HEK293 (cell line): ENCODE results near the gene GPS1.

Source experiments
- BCL11B ChIP-seq: fragments of 450-650 bp; formaldehyde crosslinking; IDR thresholded peaks from 2 replicates; pipeline ENCODE4 v1.5.1; 2016; ENCODE audit warnings: low read depth, missing biosample characterization, missing genetic modification characterization
- CTCF ChIP-seq: fragments of 450-650 bp; formaldehyde crosslinking; IDR thresholded peaks from 2 replicates; pipeline ENCODE4 v1.5.1; 2016; ENCODE audit warnings: missing biosample characterization, missing genetic modification characterization
- ELK4 ChIP-seq: IDR thresholded peaks from 2 replicates; pipeline ENCODE4 v1.6.1; 2011; ENCODE audit warnings: mild to moderate bottlenecking, low read depth, low read length, borderline replicate concordance
- GFI1B ChIP-seq: fragments of 450-650 bp; formaldehyde crosslinking; IDR thresholded peaks from 2 replicates; pipeline ENCODE4 v1.5.1; 2016; ENCODE audit warnings: missing biosample characterization, missing genetic modification characterization
- HOXD13 ChIP-seq: sonication (generic); formaldehyde crosslinking; IDR thresholded peaks from 2 replicates; pipeline ENCODE4 v1.8.0; 2022; ENCODE audit warnings: missing genetic modification reagents, borderline replicate concordance
- KLF1 ChIP-seq: fragments of 450-650 bp; formaldehyde crosslinking; IDR thresholded peaks from 2 replicates; pipeline ENCODE4 v1.5.1; 2016; ENCODE audit warnings: missing biosample characterization, missing genetic modification characterization
- SETDB1 ChIP-seq: IDR thresholded peaks from one replicate; pipeline ENCODE4 v1.6.1; 2017; ENCODE audit warnings: mild to moderate bottlenecking, low read length, moderate library complexity, mixed read lengths; ENCODE audit not compliant: insufficient read length
- TCF7L2 ChIP-seq: IDR thresholded peaks from 2 replicates; pipeline ENCODE4 v1.6.1; 2011; ENCODE audit warnings: low read depth, mild to moderate bottlenecking, inconsistent platforms, low read length, moderate library complexity, borderline replicate concordance
- ZBTB10 ChIP-seq: fragments of 450-650 bp; formaldehyde crosslinking; IDR thresholded peaks from 2 replicates; pipeline ENCODE4 v1.5.1; 2016; ENCODE audit warnings: missing biosample characterization, missing genetic modification characterization
- ZBTB44 ChIP-seq: fragments of 450-650 bp; IDR thresholded peaks from 2 replicates; pipeline ENCODE4 v1.5.1; 2018; ENCODE audit warnings: missing biosample characterization, mild to moderate bottlenecking, missing genetic modification characterization
- ZBTB7A ChIP-seq: fragments of 450-650 bp; formaldehyde crosslinking; IDR thresholded peaks from 2 replicates; pipeline ENCODE4 v1.5.1; 2016; ENCODE audit warnings: low read depth, missing biosample characterization, missing genetic modification characterization
- ZEB2 ChIP-seq: fragments of 450-650 bp; formaldehyde crosslinking; IDR thresholded peaks from 2 replicates; pipeline ENCODE4 v1.5.1; 2016; ENCODE audit warnings: missing biosample characterization, missing genetic modification characterization
- ZFP3 ChIP-seq: fragments of 450-650 bp; formaldehyde crosslinking; IDR thresholded peaks from 2 replicates; pipeline ENCODE4 v1.5.1; 2016; ENCODE audit warnings: low read depth, missing biosample characterization, missing genetic modification characterization
- ZNF10 ChIP-seq: fragments of 450-650 bp; formaldehyde crosslinking; IDR thresholded peaks from 2 replicates; pipeline ENCODE4 v1.5.1; 2017; ENCODE audit warnings: missing biosample characterization, missing genetic modification characterization
- ZNF133 ChIP-seq: fragments of 450-650 bp; formaldehyde crosslinking; IDR thresholded peaks from 2 replicates; pipeline ENCODE4 v1.5.1; 2016; ENCODE audit warnings: missing biosample characterization, missing genetic modification characterization
- ZNF16 ChIP-seq: fragments of 450-650 bp; formaldehyde crosslinking; IDR thresholded peaks from 2 replicates; pipeline ENCODE4 v1.5.1; 2016; ENCODE audit warnings: low read depth, missing biosample characterization, missing genetic modification characterization
- ZNF175 ChIP-seq: fragments of 450-650 bp; formaldehyde crosslinking; IDR thresholded peaks from 2 replicates; pipeline ENCODE4 v1.5.1; 2016; ENCODE audit warnings: missing biosample characterization, missing genetic modification characterization
- ZNF23 ChIP-seq: fragments of 450-650 bp; formaldehyde crosslinking; IDR thresholded peaks from 2 replicates; pipeline ENCODE4 v1.5.1; 2016; ENCODE audit warnings: missing biosample characterization, missing genetic modification characterization, borderline replicate concordance
- ZNF266 ChIP-seq: fragments of 450-650 bp; formaldehyde crosslinking; IDR thresholded peaks from 2 replicates; pipeline ENCODE4 v1.5.1; 2016; ENCODE audit warnings: missing biosample characterization, missing genetic modification characterization, low read depth
- ZNF280C ChIP-seq: fragments of 450-650 bp; formaldehyde crosslinking; IDR thresholded peaks from 2 replicates; pipeline ENCODE4 v1.5.1; 2016; ENCODE audit warnings: missing biosample characterization, missing genetic modification characterization
- ZNF292 ChIP-seq: fragments of 450-650 bp; formaldehyde crosslinking; IDR thresholded peaks from 2 replicates; pipeline ENCODE4 v1.5.1; 2016; ENCODE audit warnings: low read depth, missing biosample characterization, missing genetic modification characterization, borderline replicate concordance
- ZNF311 ChIP-seq: fragments of 450-650 bp; formaldehyde crosslinking; IDR thresholded peaks from 2 replicates; pipeline ENCODE4 v1.5.1; 2017; ENCODE audit warnings: missing biosample characterization, missing genetic modification characterization, borderline replicate concordance
- ZNF350 ChIP-seq: fragments of 450-650 bp; formaldehyde crosslinking; IDR thresholded peaks from 2 replicates; pipeline ENCODE4 v1.5.0; 2017; ENCODE audit warnings: missing biosample characterization, mild to moderate bottlenecking, missing genetic modification characterization
- ZNF473 ChIP-seq: fragments of 450-650 bp; formaldehyde crosslinking; IDR thresholded peaks from 2 replicates; pipeline ENCODE4 v1.5.1; 2017; ENCODE audit warnings: missing biosample characterization, missing genetic modification characterization
- ZNF626 ChIP-seq: fragments of 450-650 bp; sonication (Bioruptor Pico); formaldehyde crosslinking; IDR thresholded peaks from 2 replicates; pipeline ENCODE4 v1.5.1; 2018; ENCODE audit warnings: missing biosample characterization, missing genetic modification characterization, inconsistent platforms
- ZNF660 ChIP-seq: fragments of 450-650 bp; IDR thresholded peaks from 2 replicates; pipeline ENCODE4 v1.5.1; 2018; ENCODE audit warnings: missing biosample characterization, mild to moderate bottlenecking, missing genetic modification characterization
- ZNF664 ChIP-seq: fragments of 450-650 bp; formaldehyde crosslinking; IDR thresholded peaks from 2 replicates; pipeline ENCODE4 v1.5.1; 2016; ENCODE audit warnings: missing biosample characterization, missing genetic modification characterization
- ZNF830 ChIP-seq: fragments of 450-650 bp; IDR thresholded peaks from 2 replicates; pipeline ENCODE4 v1.5.0; 2018; ENCODE audit warnings: missing biosample characterization, missing genetic modification characterization, low read depth, mild to moderate bottlenecking, moderate library complexity
- TF ChIP-seq, protein P1 (sequence below): fragments of 450-650 bp; formaldehyde crosslinking; IDR thresholded peaks from 2 replicates; pipeline ENCODE4 v1.5.1; 2017; ENCODE audit warnings: missing biosample characterization, missing genetic modification characterization

Gene GPS1

GRCh38 chr17:82065638-82066303 lies 14.1 kb downstream of the GPS1 start, which contains the start of gene DUS1L (continued):
- TF ChIP-seq ZNF664 (tag by site-specific recombination) (0 out of 2 replicates have a peak, but pooled peaks have one; percentile 34), ZNF830 (tag by site-specific recombination) (no peak), GFI1B (tag by site-specific recombination) (peak; percentile 31; the same call in 1 of the 2 replicates), ZNF16 (tag by site-specific recombination) (no peak), ZNF175 (tag by site-specific recombination) (no peak), ZNF266 (tag by site-specific recombination) (no peak), ELK4 (peak; percentile 42; the same call in 1 of the 2 replicates), ZNF23 (tag by site-specific recombination) (no peak), ZNF626 (tag by site-specific recombination) (no peak), ZBTB7A (peak; percentile 97), ZNF660 (peak; percentile 94), SETDB1 (no peak), ZBTB44 (tag by site-specific recombination) (peak; percentile 62; the same call in 1 of the 2 replicates), ZEB2 (tag by site-specific recombination) (peak; percentile 76), CTCF (peak; percentile 27; the same call in 1 of the 2 replicates), TCF7L2 (no peak), ZBTB10 (peak; percentile 86), ZNF350 (tag by site-specific recombination) (no peak), ZFP3 (no peak), ZNF133 (tag by site-specific recombination) (no peak), ZNF10 (no peak), ZNF280C (tag by site-specific recombination) (no peak), ZNF292 (tag by site-specific recombination) (no peak), ZNF311 (no peak), ZNF473 (tag by site-specific recombination) (no peak), BCL11B (tag by site-specific recombination) (peak; percentile 100), HOXD13 (CRISPR knock-in tag) (no peak), KLF1 (tag by site-specific recombination) (peak; percentile 43)
- TF ChIP-seq, protein P1, sequence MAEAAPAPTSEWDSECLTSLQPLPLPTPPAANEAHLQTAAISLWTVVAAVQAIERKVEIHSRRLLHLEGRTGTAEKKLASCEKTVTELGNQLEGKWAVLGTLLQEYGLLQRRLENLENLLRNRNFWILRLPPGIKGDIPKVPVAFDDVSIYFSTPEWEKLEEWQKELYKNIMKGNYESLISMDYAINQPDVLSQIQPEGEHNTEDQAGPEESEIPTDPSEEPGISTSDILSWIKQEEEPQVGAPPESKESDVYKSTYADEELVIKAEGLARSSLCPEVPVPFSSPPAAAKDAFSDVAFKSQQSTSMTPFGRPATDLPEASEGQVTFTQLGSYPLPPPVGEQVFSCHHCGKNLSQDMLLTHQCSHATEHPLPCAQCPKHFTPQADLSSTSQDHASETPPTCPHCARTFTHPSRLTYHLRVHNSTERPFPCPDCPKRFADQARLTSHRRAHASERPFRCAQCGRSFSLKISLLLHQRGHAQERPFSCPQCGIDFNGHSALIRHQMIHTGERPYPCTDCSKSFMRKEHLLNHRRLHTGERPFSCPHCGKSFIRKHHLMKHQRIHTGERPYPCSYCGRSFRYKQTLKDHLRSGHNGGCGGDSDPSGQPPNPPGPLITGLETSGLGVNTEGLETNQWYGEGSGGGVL (tag by site-specific recombination): peak; percentile 38; the same call in 1 of the 2 replicates
